Middle frontal gyrus (tissue), 1 donor: ENCODE results near the gene HMGXB3.
A peak's percentile ranks its signal among the peaks of the same experiment; 100 is the strongest.

Experiments
- DNase-seq: peaks from one replicate; pipeline ENCODE4 v3.0.0-alpha.2; 2015; ENCODE audit warnings: low spot score; ENCODE audit errors: extremely low spot score

Gene HMGXB3

DNA sequence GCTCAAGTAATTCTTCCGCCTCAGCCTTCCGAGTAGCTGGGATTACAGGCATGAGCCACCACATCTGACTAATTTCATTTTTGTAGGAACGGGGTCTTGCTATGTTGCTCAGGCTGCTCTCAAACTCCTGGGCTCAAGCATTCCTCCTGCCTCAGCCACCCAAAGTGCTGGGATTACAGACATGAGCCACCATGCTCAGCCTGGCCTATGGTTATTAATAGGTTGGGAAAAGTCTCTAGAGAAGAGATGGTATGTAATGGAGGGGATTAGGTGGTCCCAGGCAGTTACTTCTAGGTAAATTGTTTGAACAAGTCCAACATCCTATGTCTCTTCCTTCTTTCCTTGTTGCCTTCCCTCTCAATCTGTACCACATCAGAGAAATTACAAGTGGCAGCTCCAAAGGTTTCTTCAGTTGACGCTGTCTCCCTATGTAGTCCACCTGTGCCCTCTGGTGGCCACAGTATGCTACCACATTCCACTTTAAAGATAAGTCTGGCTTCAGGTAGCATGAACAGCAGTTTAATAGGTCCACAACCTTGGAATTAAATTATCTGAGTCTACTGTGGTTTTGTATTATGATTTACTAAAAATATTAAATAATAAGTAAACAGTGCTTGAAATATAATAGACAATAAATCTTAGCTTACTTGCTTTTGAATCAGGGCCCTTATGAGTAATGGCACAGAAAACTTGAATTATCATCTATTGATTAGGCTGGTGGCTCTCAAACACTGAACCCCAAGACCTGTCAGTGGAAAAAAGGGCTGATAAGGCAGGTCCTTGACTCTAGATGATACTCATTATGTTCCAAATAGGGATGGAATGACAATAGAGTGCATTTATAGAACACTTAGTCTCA lies 9.8 kb upstream of the HMGXB3 start:
- peak; percentile 44 for DNase-seq

DNA sequence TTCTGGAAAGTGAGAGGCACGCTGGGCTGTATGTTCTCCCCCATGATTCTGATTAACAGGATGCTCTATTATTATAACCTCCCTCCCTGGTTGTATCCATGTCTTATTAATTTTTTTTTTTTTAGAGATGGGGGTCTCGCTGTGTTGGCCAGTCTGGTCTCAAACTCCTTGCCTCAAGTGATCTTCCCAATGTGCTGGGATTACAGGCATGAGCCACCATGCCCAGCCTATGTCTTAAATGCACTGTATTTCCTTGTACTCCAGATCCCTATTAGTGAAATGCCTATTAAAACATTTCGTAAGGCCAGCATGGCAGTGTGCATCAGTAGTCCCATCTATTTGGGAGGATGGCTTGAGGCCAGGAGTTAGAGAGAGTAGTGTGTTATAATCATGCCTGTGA lies 7.1 kb upstream of the HMGXB3 start:
- no peak for DNase-seq

DNA sequence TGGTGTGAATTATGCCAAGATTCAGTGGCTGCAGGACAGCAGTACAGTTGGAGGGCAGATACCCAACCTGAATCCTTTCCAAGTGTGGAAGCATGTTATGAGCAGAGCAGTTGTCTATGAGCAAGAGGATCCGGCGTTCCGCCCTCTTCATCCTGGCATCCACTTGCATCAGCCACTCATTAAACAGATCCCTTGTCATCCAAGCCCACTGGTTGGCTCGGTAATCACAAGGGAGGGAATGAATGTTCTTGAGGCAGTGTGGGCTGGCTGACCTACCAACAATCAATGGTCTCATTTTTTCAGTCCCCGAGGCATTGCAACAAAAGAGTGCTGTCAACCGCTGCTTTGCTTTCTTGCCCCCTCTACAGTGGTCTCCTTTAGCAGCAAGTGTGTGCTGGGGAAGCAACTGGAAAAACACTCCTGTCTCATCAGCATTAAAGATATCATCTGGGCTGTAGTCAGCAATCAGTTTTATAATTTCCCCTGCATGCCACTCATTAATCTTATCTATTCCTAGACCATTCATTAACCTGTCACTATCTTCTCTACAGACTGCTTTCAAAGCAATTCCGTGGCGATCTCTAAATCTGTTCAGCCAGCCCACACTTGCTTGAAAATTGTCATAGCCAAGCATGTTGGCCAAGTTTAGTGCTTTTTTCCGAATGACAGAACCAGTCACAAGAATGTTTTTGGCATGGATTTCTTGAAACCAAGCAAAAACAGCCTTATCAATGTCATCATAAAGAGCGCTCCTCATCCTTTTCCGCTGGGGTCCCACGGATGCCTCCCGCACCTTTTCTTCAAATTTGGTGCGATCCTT lies 4.9 kb upstream of the HMGXB3 start:
- peak; percentile 15 for DNase-seq

DNA sequence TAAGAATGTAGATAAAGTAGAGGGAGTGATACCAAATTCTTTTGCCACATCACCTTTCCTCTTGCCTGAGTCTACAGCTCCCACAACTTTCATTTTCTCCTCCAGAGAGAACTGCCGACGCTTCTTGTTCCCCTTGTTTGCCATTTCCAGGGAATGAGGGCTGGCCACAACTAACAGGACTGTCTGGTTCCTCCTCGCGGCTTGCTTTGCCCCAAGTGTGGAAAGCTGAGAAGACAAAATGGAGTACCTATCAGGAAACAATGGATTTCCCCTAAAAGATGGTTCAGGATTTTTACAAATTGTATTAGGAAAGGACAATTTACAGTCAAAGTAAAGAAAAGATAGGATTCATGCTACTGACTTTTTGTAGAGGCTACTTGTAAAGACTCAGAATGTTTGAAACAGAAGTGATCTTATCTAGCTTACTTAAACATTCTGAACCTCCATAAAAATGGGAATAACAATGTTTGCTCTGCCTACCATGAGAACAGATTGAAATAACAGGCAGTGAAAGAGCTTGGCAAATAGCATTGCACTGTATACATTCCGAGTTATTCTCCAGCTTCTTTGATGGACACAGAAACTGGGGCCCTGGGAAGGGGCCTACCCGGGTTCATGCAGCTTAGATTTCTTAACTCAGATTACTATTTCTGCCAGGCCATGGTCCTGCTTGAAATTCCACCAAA lies 4.2 kb upstream of the HMGXB3 start:
- no peak for DNase-seq

DNA sequence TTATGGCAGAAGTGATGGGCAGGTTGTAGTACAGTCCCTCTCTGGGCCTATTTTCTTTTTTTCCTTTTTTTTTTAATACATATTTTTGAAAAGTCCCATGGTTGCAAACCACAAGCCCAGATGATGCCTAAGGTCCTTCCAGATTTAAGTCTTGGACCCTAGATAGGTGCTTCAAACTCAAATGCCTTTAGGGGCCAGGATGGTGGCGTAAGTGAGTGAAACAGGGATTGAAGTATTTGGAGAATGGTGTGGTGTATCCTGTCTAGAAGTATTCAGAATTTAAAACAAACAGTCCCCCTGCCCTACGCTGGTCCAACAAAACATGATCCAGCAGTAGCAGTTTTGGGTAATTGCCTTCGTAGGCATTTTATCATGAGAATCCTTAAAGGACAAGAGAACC lies 2.3 kb upstream of the HMGXB3 start:
- DNase-seq = no peak

DNA sequence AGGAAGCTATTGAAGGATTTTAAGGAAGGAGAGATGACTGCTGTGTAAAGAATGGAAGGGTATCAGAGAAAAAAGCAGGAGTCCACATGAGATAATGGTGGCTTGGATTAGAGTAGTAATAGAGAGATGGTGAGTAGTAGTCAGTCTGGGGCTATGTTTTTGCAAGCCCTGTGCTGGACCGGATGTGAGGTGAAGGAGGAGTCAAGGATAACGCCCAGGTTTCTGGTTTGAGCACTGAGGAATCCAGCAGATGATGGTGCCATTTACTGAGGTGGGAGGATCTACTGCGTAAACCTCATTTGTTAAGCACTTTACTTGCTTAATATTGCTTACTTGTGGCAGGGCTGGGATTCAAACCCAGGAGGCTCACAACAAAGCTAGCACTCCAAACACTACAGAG lies 1.2 kb upstream of the HMGXB3 start:
- DNase-seq = no peak

DNA sequence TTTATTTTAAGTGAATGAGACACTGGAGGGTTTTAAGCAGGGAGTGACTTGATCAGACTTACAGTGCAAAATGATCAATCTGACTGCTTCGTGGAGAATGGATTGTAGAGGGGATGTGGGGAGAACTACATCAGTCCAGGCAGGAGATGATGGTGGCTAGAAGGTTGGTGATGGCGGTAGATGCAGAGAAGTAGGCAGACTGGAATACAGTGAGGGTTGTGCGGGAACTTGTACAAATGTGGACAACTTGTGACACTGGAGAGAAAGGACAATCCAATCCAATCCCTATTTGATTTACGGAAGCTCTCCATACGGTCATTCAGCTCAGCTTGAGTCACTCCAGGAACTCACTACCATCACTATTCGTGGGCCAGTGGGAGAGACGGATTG lies 678 bp upstream of the HMGXB3 start:
- no peak for DNase-seq

DNA sequence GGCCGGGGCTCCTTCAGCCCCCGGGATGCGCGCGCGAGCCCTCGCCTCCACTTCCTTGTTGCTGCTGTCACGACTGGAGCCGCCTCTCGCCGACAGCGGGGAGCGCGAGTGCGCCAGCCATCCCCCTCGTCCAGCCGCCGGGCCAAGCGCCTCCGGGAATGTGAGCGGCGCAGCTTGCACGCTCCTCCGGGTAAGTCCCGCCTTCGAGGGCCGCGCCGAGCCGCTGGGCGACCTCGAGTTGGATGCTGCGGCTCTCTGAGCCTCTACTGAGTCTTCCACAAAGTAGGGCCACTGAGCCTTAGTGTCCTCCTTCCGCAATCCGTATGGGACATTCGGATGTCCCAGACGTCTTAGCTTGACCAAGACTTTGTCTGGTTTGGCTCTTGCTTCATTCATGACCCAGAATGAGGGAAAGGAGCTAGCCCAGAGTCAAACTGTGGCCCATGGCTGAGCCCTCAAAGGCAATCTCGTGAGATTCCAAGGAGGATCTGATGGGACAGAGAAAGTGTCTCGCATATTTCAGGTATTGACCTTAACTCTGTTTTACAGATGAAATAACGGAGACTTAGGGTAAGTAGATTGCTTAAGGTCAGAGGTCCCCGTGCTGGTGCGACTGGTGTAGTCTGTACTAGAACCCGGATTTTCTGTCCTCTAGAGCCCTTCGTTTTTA lies 586 bp downstream of the HMGXB3 start:
- no peak for DNase-seq

DNA sequence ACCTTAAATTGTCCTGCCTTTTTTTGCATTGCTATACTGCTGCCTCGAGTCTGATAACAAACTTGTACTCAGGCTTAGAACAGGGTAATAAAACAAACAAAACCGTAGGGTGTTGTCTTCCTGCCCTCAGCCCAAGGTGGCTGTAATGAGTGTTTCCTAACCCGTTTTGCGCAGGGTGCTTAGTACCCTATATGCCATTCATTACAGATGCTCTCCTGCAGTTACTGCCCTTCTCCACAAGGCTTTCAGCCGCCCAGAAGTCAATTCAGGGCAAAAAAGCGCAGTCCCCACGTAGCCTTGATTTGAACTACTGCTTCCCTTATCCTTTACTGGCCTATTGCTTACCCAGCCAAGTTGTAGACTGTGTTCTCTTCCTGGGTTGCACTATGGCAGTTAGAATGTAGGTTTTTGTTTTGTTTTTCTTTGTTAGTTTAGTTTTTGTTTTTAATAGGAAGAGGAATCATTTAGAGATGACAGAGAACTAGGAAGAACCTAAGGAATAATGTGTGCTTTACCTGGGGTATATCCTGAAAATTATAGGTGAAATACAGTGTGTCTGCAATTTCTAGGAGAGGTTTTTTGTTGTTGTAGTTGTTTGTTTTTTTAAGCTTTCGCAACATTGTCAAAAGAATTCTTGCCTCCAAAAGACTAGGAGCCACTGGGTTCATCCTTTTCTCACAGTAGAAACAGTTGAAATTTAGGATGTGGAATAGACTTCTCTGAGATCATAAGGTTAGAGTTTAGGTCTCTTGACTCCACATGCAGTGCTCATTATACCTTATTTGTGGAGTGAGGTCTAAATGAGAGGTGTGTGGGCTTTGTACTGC lies 1.3 kb downstream of the HMGXB3 start:
- DNase-seq = no peak

DNA sequence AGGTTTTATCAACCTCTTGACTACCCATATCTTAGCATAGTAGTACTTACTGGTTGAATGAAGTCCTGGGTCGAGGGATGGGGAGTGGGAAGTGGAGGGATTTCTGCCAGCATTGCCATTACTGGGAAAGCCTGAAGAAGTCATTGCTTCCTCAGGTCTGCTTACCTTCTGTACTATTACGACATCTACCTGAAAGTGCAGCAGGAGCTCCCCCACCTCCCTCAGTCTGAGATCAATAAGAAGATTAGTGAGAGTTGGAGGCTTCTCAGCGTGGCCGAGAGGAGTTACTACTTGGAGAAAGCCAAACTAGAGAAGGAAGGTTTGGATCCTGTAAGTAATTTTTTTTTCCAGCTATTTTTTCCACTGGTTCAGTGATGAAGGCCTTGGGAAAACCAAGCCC lies 5.8 kb downstream of the HMGXB3 start:
- DNase-seq = no peak

DNA sequence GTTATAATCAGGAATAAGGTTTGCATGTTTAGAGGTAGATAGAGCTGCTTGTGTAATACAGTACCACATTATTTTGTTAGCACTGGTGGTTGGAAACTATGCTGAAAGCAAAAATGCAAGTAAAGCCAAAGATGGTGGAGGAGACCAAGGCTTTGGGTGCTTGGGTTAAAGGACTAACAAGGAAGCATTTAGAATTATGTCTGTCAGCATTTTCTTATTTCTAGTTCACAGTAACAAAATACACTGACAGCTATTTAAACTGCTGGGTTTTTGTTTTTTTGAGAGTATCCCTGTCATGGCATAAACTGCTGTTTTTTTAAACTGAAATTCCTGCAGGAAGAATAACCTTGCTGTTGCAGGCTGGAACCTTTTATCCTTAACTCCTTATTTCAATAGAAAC lies 6.5 kb downstream of the HMGXB3 start:
- DNase-seq = no peak

DNA sequence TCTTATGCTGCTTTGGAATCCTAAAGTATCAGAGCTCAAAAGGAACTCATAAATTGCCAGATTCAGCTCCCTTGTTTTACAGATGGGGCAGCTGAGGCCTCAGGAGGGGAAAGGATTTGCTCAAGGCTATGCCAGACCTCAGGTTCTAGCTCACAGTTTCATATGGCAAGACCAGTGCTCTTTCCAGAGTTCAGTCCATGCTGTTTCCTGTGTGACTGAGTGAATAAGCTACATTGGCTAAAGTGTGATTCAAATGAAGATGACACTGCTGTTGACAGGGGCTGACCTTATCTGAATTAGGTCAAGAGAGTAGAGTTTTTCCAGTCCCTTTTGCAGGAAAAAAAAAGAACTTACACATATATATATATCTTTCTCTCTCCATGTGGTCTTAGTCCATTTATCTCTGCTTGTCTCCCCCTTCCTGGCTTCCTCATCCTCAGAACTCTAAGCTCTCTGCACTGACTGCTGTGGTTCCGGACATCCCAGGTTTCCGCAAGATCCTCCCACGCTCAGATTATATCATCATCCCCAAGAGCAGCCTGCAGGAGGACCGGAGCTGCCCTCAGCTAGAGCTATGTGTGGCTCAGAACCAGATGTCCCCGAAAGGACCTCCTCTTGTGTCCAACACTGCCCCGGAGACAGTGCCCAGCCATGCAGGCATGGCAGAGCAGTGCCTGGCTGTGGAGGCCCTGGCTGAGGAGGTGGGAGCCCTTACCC lies 9.3 kb downstream of the HMGXB3 start:
- DNase-seq = no peak

DNA sequence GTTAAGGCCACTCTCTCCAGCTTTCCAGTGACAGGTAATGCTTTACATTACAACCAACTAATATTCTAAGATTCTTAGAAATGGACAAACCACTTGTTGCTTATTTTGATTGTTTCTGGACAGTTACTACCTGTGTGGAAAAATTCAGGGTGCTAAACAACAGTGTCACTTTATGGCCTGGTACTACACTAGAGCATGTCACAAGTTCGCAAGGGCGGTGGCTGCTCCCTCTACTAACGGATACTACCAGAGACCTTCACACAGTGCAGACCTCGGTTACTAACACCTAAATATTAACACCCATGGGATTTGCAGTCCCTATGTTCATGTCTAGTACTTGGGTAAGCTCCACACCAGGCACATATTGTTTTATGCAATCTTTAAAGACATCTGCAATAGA lies 13.4 kb downstream of the HMGXB3 start:
- DNase-seq = no peak

DNA sequence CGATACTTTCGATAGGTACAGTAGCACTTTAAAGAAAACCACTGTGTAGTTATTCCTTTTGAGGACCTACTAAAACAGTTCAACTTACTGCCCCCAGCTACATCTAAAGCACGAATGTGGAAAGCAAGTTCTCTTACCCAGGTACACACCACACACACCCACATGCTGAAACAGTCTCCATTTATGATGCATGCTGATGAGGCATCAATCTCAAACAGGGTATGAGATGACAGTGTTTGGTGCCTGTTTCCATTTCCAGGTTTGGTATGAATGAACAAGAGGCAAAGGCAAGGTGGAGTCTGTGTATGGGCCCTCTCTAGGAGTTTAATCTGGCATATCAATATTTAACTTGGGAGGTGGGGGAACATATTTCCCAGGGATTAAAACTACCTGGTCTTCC lies 13.9 kb downstream of the HMGXB3 start:
- DNase-seq = no peak

DNA sequence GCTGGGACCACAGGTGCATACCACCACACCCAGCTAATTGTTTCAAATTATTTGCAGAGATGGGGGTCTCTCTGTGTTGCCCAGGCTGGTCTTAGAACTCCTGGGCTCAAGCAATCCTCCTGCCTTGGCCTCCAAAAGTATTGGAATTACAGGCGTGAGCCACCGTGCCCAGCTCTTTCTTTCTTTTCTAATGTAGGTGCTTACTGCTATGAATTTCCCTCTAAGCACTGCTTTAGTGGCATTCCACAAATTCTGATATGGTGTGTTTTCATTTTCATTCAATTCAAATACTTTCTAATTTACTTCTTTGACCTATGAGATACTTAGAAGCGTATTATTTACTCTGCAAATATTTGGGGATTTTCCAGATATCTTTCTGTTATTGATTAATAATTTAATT lies 14.9 kb downstream of the HMGXB3 start:
- DNase-seq = no peak

DNA sequence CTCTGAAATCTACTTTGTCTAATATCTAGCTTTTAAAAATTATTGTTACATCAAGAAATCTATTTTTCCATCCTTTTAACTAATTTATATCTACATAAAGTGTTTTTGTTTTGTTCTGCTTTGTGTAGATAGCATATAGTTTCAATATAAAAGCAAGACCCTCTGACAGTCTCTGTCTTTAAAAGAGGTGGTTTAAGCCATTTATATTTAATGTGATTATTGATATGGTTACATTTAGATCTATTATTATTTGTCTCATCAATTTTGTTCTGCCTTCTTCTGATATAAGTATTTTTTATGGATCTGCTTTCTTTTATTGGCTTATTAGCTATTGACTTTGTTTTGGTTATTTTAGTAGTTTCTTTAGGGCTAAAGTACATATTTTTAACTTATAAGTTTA lies 16.0 kb downstream of the HMGXB3 start:
- no peak for DNase-seq

DNA sequence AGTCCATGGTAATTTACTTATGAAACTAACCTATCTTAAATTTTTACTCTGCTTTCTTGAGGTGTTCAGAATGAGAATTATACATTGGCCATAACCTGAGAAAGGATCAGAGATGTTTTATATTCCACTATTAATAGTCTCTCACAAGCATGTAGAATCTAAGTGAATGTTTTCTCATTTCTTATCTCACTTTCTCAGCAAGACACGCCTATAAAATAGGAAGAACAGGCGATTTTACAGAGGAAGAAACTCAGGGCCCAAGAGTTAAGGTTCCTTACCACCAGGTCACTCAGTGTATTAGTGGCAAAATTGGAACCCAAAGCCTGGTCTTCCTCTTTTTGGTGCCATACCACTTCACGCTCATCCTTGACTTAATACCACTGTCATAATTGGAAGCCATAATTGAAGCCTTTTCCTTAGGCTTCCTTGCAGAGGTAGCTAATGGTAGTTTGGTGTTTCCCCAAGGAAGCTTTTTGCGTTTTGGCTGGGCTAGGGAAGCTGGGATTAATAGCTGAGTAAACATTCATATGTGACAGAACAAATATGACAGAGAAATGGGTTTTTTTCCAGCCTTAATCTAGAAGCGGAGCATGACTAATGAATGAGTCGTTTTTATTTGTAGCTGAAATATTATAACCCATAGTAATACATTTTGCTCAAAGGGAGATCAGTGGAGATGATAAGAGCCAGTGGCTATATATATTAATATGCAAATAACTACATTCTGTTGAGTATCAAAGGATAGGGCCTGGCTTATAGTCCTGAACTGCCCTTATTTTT lies 16.9 kb downstream of the HMGXB3 start:
- no peak for DNase-seq

DNA sequence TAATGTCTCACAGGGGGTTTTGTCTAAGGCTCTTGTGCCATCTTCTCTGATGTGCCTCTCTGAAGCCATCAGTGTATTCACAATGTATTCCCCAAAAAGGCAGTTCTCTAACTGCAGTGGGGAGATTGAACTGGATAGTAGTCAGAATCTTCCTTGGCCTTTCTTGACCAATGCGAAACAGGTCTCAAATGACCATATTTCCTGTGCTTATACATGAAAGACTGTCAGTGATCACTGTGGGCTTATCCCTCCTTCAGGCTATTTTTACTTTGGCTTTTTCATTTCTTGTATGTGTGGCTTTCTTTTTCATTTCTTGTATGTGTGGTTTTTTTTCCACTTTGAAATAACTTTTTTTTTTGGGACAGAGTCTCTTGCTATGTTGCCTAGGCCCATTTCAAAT lies 19.7 kb downstream of the HMGXB3 start:
- no peak for DNase-seq

DNA sequence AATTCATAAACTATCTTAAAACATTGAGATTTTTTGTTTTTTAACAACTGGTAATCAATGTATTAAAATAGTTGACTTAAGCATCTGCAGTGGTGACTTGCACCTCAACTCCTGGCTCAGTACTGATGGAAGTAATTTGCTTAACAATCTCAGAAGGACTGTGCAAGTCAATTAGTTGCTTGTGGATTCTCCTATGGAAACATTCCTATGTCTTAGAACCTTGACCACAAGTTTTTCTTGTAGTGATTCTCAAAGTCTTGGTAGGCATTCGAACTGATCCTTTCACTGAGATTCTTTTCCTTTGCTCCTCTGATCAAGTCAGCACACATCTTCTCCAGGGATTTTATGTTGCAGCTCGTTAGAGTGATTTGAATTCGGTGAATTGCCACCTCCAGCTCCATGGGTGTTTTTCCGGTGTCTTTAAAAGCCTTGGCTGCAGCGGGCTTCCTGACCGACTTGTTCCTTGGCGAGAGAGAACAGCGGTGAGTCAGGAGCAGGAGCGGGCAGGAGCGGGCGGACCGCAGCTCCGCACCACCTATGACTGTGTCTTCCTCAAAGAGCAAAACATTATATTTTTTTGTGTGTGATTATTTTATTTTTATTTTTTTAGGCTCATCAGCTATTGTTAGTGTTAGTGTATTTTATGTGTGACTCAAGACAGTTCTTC lies 21.1 kb downstream of the HMGXB3 start:
- DNase-seq = no peak
